Central memory CD4-positive, alpha-beta T cell (primary cell): ENCODE data around the gene ARHGAP20.
"Not testable (repeated sequence)": the region's sequence is repeated elsewhere in the genome, so short reads cannot be mapped to it uniquely, and the experiment has no call there.

ENCODE experiments used
- DNase-seq: peaks from one replicate; pipeline ENCODE4 v3.0.0; 2022

The ARHGAP20 gene

DNA sequence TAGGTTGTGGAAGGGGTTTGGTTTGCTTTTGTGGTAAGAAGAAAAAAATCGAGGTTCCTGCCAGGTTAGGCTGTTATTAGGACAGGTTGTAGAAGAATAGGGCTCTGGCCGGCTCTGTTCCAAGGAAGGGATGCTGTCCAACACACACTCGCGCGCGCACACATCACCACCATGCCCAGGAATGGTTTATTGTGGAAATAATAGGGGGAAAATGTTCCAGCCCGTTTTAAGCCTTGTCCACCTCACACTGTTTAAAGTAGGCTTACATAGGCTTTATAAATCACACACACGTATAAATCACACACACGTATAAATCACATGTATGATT, 1.2 kb upstream of the ARHGAP20 start:
- DNase-seq, result no peak

DNA sequence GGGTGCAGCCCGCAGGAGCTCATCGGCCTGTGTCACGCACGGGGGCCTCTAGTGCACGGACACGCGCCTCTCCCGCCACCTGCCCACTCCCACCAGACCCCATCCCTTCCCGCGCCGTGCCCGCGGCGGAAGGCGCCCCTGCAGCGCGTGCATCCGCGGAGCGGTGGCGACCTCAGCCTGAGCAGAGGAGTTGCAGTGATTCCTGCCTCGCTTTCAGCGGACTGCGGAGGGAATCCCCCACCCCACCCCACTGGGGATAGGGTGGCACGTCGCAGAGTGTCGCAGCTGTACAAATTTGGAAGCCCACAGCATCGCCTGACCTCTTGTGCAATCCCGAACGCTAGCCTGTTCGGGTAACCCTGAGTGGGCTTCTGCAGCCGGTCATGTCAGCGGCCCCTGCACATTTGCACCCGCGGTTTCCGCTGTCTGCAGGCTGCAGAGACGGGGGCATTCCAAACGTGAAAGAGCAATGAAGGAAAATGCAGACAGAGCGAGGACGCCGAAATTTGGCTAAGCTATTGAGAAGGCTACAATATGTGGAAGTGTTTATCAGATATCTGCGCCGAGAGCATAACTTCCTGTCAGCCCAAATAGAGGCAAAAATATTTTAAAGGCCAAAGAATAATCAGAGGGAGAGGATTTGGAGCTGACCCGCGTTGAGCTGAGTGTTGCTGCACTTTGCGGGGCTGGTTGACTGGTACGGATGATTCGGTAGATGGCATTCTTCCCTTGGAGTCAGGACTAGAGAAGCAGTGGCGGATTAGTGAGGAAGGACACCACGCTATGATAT, 617 bp upstream of the ARHGAP20 start:
- no peak for DNase-seq

DNA sequence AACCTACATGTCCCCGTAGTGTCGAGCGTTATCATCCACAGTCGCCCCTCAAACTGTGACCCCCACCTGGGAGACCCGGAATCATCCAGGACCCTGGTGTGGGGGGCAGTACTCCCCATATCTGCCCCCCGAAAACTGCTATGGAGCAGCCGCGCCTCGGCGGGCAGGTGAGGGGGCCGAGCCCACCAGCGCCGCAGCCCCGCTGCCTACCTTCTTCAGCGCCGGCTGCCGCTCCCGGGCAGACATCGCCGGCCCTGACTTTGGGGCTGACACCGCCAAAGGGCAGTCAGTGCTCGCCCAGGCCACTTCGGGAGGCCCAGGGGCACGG, 825 bp downstream of the ARHGAP20 start:
- no peak for DNase-seq

DNA sequence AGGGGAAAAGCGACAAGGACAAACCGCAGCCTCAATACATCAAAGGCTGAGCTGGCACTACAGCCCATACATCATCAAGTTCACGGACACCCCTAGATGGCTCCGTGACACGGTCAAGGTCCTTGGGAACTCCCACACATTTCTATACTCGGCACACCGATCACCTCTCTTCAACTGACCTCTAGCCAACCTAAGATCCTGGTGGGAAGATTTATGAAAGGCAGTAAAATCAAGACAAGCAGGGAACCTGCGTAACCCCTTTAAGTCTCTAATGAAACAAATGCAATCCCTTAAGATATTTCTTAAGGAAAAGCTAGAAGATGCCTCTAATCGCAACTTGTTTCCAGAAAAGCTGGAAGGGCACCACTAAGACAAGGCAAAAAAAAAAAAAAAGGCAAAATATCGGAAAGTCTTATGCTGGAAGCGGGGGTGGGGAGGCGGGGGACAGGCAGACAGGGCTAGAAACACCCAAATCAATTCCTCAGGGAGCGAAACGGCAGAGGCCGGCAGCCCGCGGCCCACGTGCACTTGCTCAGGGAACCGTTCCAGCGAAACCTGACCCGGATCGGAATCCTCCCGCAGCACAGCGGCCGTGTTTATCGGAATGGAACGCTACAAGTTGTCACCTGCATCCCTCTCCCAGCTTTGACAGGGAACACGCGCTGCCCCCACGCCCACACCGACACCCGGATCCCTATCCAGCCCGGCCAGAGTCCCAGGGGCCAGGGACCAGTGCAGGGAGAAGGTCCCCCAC, 1.4 kb downstream of the ARHGAP20 start:
- DNase-seq, result no peak

DNA sequence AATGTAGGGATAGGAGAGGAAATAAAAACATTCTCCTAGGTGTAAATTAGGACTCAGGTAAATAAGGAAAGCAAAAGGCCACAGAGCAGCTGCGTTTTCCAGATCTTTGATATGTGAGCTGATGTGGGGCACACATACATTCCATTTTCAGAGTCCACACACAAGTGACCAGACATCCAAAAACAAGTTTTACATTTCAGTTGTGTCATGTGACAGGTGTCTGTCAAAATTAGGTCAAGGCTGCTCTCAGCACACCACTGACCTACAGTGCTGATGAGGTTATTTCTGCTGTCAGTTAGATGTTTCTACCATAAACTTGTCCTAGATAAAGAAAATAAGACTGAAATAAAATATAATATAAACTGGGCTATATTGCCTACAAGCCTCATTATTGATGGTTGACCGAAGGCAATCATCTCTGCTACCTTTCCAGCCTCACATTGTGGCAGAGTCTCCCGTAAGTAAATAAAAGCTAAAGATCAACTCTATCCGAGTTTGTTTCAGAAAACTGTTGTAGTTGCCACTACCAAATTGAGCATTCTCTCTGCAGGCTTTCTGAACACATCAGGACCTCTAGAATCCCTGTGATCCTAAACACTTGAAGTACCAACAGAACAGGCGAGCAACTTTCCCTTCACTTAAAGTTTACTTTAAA, 7.9 kb downstream of the ARHGAP20 start:
- DNase-seq, result no peak

DNA sequence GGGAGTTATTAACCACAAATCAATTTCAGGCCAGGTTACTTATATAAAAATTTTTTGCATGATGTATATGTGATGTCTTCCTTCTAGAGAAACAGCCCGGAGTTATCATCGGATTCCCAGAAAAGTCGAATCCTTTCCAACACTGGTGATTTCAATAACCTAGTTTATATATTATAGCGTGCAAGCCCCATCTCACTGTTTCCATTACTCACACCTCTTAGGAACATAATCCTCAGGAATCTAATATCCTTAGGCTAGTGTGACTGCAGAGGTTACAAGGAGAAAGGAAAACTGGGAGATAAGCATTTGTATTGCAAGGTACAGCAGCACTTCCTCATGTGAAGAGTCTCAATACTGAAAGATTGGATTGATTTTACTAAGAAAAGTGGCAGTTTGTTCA, 20.3 kb downstream of the ARHGAP20 start:
- no peak for DNase-seq

DNA sequence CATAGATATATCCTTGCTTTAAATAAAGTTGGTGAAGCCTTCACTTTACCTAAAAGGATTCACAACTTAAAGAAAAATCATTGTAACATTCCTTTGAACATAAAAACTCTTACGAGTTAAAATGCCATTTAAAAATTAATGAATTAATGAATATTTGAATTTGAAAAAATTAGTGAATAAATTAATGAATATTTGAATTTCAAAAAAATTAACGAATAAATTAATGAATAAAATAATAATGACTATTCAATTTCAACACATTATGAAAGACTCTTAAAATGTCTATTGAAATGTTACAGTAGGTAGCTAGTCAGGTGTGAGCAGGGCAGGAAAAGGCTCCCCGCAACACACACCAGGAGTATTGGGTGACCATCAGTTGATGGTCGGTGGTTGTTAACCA, 22.9 kb downstream of the ARHGAP20 start:
- DNase-seq, result no peak

DNA sequence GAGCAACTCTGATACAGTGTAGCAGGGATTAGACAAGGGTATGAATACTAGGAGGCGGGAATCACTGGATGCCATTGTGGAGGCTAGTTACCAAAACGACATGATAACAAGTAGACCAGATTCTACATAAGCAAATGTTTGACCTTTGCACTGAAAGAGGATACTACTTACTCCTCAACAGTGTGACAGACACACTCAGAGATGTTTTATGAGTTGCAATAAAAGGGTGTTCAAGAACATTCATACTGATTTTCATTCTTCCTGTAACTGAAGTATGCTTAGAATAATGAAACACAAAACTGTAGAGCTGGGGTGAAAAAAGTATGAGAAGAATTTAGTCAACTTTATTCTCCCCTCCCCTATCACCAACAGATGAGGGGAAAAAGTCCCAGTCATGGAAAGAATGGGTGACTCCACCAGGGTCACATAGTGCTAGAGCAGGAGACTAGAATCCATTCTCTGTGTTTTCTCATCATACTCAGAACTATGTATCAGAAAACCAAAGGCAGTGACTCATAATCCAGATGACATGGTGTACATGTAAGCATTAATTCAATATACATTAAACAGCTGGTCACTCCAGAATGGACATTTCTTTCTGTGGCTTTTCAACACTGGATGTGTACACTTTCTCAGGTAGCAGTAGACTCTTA, 32.8 kb downstream of the ARHGAP20 start:
- DNase-seq, result no peak

- no peak for DNase-seq
Measured at GRCh38 chr11:110675548-110675947, 36.7 kb downstream of the ARHGAP20 start.

DNA sequence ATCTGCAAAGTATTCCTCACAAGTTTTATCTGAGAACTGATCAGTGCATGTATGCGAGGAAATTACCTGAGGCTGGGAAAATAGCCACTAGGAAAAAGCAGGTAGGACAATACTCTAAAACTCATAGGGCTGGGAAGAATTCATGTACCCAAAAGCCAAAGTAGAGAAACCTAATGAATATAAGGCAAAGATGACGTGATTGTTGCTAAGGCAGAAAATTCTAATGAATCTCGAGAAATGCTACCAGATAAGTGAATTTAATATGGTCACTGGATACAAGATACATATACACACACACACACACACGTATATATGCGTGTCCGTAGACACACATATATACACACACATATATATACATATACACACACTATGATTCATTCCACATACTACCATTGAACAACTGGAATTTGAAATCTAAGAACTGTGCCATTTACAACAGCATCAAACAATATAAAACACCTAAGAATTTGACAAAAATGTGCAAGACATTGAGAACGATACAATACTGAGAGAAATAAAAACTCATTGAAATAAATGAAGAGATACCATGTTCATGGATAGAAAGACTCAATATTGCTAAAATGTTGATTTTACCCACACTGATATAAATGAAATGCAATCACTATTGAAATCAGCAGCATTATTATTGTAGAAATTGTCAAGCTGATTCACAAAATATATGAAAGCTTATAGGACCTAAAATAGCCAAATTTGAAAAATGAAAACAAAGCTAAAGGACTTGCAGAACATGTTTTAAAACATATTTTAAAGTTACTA, 46.4 kb downstream of the ARHGAP20 start:
- no peak for DNase-seq

GRCh38 chr11:110655967-110656366, 56.3 kb downstream of the ARHGAP20 start:
- no peak for DNase-seq

DNA sequence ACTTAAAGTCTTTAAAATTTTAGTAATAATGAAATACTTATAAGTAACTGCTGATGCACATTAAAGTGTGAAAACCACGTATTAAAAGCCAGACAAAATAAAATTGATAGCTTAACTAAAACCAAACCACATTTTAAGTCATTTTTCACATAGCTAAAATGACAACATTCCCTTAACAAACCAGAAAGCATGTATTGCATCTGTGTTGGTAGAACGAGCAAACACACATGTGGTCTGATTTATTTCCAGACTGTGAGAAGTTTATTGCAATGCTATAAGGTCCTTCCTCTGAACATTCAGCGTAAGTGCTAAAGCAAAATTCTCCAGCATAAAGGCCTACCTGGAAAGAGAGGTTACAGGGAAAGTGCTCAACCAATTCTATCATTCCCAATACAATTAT, 57.8 kb downstream of the ARHGAP20 start:
- no peak for DNase-seq

DNA sequence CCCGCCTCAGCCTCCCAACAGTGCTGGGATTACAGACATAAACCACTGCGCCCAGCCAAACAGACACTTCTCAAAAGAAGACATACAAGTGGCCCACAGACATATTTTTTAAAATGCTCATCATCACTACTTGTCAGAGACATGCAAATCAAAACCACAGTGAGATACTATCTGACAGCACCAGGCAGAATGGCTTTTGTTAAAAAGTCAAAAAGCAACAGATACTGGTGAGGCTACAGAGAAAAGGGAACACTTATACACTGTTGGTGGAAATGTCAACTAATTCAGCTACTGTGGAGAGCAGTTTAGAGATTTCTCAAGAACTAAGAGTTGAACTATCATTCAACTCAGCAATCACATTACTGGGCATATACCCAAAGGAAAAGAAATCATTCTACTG, 67.0 kb downstream of the ARHGAP20 start:
- no peak for DNase-seq

- no peak for DNase-seq
Measured at GRCh38 chr11:110634370-110634769, 77.9 kb downstream of the ARHGAP20 start.

- no peak for DNase-seq
Measured at GRCh38 chr11:110631551-110631950, 80.7 kb downstream of the ARHGAP20 start.

DNA sequence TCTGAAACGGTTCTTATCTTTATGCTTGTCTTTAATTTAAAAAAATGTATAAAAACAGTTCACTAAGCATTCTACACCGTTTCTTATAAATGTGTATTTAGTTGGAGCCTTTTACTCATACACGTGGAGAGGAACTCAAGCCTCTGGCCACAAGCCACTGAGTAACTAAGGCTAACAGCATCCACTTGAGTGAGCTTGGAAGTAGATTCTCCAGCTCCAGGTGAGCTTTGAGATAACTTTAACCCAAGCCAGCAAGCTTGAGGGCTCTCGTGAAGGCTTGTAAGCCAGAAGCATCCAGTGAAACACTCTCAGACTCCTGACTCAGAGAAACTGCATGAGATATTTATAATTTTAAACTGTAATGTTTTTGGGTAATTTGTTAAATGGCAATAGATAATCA, 82.6 kb downstream of the ARHGAP20 start:
- no peak for DNase-seq

GRCh38 chr11:110621826-110622225, 90.4 kb downstream of the ARHGAP20 start:
- DNase-seq, result no peak

- DNase-seq, result not testable (repeated sequence)
Measured at GRCh38 chr11:110619366-110619765, 92.9 kb downstream of the ARHGAP20 start.

DNA sequence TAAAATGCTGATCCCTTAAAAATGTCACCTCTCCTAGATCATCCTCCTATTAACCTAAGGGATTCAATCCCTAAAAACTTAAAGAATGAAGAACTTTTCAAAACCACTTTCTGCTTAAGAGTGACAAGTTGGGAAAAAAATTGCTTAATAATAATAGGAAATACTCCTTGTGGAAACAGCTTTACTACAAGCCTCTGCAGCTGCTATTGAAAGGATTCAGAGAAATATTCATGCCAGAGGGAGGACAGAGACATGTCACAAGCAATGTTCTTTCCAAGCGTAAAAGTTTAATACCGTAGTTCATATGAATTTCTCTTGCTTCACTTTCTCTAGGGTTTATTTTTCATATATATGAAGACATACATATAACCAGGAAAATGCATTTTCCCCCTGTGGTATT, 98.2 kb downstream of the ARHGAP20 start:
- no peak for DNase-seq

DNA sequence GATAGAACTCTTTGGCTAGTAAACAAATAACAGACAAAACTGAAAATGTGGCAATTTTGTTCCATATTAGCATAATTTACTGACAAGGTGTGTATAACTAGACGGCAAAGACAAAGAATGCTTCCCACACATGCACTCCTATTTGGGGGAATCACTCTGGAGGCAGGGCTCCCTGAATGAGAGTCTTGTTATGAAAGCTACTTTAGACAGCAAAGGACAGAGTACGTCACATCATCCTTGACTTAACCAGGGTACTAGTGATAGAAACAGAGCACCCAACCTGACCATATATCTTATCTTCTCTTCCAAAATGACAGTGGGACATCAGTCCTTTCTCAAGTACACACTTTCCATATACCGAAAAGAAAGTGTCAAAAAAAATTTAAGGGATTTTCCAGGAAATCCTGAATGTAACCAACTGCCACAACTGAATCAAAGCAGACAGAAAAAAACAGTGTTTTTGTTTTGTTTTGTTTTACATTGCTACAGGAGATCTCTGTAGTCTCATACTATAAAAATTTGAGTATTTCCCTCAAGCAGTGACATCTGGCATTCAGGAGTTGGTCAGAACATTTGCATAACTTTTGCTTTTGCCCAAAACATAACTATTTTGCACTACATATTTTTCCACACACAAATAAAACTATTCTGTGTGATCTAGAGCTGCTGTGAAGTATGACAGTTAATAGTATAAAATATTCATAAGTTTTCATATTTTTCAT, 98.9 kb downstream of the ARHGAP20 start:
- no peak for DNase-seq

DNA sequence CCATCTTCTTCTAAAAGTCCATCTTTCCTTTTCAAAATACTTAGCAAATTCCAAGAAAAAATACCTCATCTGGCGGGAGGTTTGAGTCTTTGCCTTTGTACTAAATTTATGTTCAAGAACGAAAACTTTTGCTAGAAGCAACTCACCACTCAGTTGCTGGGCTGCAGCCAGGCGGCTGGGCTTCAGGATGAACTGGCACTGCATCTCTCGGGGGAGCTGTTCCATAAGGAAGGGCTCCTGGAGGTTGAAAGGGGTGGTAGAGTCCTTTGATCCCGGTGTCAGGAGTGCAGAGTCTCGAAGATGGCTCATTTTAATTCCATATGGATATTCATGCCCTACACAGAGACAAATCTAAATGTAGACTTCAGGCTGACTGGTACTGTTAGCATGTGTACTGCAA, 105.8 kb downstream of the ARHGAP20 start:
- no peak for DNase-seq

GRCh38 chr11:110601936-110602335, 110.3 kb downstream of the ARHGAP20 start:
- no peak for DNase-seq
